Activated CD4-positive, alpha-beta T cell treated with anti-CD3 and anti-CD28 coated beads for 1 hour (primary cell): ENCODE data around the gene CLTB.

Experiments used
- DNase-seq: peaks from one replicate; pipeline ENCODE4 v3.0.0-alpha.2; 2020

Gene CLTB

DNA sequence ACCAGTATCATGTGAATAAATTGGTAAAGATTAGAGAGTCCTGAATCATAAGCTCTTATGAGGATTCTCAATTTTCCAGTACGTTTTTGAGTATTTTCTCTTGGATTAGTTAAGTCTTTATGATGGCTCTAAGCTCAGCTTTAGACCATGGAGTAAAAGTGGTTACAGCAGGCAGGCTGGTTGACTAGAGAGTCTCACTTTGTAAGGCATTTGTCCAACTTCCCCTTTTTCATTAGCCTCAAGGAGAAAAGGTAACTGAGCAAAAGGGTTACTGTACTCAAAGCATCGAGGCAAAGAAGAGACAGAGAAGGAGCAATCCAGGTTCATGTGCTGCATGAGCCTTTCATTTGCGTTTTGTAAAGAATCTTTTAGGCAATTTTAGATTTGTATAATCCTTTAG lies 36.5 kb downstream of the CLTB start:
- DNase-seq = no peak

DNA sequence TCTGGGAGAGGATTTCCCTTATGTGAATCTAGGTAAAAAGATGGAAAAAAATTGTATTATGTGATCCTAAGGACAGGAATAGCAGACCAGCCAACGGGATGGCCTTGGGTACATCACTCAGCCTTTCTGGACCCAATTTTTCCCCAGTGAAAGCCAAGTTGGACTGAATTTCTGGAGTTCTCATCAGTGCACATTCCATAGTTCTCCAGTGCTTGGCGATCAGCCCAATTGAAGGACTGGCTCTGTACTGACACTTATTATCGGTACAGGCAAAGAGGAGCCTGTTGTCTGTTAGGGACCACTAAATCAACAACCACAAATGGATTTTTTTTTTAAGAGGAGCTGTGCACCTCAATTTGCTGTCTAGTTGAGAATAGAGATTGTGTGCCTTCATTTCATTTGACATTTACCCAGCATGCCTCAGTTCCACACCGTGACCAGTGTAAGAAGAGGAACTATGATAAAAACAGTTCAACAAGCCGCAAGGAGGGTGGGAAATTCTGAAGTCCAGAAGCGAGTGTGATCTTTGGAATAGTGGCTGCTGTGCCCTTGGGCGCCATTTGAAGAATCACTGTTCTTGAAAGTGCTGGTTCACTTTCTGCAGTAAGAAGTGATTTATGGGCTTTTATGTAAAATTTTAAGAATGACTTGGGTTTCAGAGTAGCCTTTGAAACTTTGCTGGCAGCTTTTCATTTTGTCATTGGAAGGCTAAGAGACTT lies 43.1 kb downstream of the CLTB start:
- DNase-seq = no peak

DNA sequence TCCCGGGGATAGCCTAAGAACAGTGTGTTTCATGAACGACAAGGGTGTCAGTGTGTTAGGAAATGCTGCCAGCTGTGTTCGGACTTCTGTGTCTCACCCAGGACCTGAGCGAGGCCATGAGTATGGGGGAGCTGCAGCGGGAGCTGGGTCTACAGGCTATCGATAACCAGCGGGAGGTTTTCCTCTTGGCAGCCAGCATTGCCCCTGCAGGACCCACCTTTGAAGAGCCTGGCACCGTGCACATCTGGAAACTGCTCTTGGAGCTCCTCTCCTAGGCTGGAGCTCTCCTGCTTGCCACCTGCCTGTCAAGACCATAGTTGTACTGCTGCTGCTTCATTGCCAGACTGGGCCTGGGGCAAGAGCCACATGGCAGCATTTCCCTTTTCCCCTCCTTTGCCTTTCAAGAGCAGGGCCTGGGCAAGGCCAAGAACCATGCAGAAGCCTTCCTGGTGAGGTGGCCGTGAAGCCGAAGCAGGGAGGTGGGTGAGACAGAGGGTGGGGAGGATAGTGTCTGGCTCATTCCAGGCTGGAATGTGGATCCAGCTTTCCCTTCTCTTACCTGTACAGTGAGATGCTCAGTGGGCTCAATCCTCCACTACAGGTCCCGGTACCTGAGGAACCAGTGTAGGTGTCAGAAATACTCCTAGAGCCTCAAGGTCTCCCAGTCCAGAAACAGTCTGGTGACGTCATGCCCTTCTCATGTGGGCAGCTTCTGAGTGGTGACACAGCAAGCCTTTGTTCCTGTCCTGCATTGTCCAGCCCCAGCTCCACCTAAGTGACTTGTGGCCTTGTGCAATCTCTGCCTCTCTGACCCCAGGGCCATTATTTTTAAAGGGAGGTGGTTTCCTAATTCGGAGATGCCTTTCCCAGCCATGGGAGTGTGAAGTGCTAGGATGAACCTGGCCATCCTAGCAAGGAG lies 44.5 kb downstream of the CLTB start:
- DNase-seq = no peak

DNA sequence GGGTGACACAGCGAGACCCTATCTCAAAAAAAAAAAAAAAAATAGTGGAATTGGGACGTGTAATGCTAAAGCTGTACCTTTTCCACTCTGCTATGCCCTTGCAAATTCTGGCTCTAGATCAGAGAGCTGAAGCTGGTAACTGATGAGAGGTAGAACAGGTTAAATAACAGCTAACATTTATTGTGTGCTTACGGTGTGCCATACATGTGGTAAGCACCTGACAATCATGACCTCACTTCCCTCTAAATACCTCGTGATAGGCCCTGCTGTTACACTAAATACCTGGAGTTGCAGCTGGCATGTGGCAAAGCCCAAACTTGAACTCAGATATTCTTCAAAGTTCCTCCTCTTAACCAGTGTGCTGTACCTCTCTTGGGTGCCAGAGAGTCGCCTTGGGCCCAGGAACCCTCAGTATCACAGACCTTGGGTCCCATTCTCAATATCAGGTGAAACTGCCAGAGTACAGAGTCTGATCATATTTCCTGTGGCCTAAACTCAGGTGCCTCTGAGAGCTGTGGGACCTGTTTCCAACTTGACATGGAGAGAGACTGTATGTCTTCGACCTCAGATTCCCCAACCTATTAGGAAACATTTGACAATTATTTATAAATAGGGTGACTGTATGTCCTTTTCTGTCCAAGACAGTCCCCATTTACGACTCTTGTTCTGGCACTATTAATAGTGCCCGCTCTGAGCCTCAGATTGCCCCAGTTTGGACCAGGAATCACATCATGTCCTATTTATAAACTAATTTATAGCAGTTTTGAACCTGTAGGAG lies 46.2 kb downstream of the CLTB start:
- no peak for DNase-seq

DNA sequence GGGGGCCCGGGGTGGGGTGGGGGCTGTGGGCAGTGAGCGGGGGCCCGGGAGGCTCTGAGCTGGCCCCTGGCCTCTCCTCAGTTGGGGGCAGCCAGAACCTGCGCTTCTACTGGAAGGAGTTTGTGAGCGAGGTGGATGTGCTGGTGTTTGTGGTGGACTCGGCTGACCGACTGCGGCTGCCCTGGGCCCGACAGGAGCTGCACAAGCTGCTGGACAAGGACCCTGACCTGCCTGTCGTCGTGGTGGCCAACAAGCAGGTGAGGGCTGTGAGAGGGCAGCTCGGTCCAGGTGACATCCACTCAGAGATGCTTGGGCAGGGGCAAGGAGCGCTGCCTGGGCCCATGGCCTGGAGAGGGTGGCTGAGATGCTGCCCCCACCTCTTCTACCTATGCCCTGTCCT lies 47.6 kb downstream of the CLTB start:
- DNase-seq = no peak

DNA sequence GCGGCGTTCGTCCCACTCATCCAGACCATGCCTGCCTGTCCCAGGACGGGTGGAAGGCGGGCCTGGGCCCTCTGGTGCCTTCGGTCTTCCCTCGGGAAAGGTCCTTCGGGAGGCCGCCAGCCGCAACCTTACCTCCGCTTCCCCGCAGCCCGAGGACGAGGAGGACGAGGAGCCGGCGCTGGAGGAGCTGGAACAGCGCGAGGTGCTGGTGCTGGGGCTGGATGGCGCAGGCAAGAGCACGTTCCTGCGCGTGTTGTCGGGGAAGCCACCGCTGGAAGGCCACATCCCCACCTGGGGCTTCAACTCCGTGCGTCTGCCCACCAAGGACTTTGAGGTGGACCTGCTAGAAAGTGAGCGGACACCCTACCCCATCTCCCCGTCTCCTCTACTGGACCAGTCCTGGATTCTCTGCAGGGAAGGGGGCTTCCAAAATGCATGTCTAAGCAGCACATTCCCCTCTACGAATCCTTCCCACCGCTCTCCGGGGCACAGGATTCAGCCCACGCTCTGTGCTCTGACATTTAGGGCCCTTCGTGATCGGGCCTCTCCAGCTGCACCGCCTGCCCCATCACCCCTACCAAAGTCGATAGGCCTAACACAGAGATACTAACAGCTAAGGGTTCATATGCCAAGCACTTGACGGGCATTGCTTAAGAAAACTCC lies 50.0 kb downstream of the CLTB start:
- no peak for DNase-seq

DNA sequence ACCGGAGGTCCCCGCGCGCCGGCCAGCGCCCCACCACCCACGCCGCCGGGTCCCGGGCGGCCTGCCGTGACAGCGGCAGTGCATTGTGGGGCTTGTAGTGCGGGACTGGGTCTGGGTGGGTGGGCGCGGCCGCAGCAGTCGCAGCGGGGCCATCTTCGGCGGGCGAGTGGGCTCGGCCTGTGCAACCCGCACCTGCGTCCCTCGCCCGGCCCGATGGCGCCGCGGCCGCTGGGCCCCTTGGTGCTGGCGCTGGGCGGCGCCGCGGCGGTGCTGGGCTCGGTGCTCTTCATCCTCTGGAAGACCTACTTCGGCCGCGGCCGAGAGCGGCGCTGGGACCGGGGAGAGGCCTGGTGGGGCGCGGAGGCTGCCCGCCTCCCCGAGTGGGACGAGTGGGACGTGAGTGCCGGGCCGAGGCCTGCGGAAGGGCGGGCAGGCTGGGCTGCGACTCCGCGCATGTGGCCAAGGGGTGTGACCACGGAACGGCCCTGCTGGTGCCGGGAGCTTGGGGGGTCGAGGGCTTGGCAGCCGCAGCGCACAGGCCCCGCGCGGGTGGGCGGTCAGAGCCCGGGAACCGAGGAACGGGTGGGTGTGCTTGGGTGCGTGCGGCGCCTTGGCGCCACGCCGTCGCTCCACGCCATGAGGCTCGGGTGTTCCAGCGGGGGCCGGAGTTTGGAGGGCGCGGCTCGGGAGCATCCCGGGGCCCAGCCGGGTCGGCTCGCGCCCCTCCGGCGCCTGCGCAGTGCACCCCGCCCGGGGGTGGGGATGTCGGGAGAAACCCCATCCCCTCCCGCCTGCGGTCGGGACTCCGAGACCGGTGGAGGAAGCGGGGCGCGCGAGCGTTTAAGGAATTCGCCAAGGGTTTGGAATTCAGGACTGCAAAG lies 50.7 kb downstream of the CLTB start, which contains the start of gene ARL10:
Gene ARL10 (plus strand): TSS at position 137 of the 881 bp plus-strand sequence. CDS start 77 bp downstream, at position 214.
- peak; percentile 35 for DNase-seq

DNA sequence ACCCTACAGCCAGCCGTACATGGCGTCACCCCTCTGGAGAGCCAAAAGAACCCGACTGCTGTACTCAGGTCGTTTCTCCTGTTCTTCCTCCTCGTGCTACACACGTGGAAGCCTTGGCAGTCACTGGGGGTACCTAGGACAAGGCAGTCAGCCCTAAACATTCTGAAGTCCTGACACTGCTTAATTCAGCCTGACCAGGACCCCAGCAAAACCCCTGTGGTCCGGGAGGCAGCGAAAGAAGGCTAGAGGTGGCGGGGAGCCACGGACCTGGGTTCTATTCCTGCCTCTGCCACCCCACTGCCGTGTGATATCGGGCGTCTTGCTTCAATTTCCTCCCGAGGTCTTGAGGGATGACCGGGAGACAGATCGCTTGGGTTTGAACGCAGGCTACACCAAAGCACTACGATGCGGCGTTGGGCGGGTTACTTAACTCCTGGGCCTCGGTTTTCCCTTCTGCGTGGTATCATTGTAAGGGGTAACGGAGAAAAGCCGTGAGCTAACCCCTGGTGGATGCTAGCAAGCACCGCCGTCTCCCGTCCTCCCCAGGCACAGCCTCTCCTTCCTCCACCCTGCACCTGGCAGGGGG lies 51.5 kb downstream of the CLTB start:
- no peak for DNase-seq

DNA sequence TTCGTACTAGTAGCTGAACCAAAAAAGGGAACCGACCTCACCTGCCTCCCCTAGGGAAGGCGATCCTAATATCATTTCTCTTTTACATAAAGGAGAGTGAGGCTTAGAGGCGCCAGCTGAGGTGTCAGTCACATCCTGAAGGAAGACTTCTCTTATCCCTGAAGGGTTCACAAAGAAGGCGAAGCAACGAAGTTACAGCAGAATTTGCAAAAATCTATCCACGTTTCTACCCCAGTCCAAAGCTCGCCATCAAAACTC lies 54.2 kb downstream of the CLTB start:
- no peak for DNase-seq

DNA sequence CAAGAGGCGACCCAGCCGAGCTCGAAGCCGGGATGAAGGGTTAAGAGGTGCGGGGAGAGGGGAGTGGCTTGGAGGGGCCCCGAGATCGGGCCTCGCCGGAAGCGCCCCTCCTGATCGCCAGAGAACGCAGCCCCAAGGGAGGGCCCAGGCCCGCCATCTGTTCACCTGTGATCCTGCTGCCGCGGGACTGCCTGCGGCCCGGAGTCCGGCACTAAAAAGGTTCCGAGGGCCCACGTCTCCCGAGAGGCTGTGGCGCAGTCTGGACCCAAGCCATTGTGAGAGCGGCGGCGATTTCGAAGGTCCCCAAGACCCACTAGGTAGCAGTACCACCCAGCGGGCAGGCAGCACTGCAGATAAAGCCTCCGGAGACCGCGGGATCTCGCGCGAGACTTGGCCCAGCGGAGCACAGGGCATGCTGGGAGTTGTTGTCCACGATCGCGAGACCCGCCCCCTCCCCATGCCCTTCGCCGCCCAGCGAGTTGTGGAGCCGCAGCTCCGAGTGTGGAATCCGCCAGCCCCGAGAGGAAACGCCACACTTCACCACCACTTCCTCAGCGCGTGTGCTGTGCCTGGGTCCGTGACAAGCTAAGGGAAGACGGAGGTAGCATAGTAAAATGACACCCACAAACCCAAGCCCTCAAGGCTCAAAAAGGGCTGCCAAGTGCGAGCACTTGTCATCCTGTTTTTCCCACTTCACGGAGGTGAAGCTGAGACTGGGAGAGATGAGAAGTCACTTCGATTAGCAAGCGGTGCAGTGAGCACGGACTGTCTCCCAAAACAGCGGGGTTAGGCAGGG lies 54.7 kb downstream of the CLTB start, which contains the start of gene KIAA1191:
Gene KIAA1191 (minus strand): TSS at position 328 of the 796 bp plus-strand sequence. CDS start 2,256 bp downstream, outside the sequence.
- peak; percentile 90 for DNase-seq

DNA sequence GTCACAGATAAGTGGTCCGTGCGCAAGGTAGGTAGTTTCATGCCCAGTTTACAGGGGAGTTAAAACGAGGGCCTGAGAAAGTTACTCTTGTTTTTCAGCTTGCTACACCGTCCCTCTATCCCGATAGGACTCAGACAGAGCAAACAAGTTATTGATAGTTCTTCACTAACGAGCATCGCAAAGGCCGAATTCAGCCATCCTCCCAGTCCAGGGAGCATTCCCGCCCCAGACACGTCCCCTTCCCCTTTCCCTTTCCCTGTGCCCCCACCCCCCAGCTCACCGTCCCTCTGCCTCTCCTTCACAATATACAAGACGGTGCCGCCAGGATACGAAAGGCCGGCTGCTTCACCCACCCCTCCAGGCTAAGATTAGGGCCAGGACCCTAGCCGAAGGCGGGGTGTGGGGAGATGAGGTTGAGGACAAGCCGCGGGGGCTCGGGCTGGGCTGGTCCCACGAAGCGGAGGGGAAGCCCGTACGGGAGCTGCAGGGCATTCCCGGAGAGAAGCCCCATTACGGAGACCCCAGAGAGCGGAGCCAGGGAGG lies 55.4 kb downstream of the CLTB start:
- no peak for DNase-seq

DNA sequence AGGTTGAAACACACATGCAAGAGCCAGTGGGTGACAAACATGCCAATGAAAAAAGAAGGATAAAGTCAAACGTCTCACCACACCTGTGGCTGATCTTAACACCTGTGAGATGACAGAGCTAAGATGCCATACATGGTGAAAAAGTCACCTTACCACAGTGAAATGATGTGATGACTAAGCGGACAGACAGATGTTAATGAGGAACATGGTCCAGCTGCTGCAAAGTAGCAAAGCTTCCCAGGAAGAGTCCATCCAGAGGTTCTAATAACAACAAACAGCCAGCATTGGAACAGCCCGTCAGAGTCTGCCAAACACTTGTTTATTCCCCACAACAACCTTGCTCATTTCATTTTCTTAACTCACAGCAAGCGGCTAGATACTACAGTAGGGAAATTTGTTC lies 56.7 kb downstream of the CLTB start:
- DNase-seq = no peak

DNA sequence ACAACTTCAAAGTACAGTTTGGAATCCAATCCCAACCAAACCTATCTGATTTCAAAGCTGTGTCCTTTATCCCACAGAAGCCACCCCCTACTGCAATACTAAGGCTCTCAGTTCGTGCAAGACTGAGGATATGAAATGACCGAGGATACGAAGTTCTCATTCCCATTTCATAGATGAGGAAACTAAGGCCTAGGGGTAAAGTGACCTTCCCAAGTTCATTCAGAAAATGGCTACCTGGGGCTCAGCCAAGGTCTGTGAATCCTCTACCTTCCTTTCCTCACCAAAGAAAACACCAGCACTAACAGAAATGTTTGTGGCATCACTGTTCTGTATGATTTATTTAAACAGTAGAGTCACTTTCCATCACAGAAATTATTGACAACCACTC lies 60.2 kb downstream of the CLTB start:
- no peak for DNase-seq

DNA sequence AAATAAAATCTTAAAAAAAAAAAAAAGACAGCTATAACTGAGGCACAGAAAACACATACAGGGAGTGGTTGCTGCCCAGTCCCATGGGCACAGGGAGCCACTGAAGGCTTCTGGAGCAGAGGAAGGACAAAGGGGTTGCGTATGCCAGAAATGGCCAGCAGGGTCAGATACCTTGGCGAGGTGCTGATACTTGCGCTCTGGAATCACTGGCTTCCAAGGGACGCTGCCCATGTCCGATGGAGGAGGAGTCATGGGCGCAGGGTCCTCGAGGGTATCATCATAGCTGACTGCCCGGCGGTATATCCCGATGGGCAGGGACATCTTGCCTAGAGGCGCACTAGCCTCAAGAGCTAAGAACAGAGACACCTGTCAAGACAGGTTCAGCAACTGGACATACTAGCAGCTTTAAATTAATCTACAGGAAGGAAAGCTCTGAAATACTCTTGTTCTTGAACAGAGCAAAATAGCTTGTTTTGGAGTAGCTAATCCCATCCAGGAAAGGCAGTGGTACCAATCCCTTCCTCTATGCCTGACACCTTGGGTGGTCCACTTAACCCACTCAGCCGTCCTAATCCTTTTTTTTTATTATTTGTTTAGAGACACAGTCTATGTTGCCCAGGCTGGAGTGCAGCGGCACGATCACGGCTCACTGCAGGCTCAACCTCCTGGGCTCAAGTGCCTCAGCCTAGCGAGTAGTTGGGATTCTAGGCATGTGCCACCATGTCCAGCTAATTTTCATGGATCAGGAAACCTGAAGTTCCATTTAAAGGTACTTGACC lies 60.8 kb downstream of the CLTB start:
- DNase-seq = no peak

DNA sequence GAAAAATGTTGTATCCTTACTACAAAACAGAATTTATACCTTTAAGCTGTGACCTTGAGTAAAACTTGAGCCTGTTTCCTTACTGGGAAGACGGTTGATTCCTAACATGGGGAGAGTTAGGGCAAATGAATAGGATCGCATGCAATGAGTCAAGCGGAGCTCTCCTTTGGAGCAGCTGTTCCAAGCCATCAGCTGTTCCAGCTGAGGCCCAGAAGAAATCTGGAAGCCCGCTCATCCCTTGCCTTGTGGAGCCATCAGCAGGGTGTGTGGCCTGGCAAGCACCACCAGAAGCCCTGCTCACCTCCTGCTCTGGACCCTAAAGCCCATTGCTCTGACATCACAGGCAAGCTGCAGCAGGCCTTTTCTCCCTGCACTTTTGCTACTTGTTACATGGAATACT lies 62.8 kb downstream of the CLTB start:
- no peak for DNase-seq

DNA sequence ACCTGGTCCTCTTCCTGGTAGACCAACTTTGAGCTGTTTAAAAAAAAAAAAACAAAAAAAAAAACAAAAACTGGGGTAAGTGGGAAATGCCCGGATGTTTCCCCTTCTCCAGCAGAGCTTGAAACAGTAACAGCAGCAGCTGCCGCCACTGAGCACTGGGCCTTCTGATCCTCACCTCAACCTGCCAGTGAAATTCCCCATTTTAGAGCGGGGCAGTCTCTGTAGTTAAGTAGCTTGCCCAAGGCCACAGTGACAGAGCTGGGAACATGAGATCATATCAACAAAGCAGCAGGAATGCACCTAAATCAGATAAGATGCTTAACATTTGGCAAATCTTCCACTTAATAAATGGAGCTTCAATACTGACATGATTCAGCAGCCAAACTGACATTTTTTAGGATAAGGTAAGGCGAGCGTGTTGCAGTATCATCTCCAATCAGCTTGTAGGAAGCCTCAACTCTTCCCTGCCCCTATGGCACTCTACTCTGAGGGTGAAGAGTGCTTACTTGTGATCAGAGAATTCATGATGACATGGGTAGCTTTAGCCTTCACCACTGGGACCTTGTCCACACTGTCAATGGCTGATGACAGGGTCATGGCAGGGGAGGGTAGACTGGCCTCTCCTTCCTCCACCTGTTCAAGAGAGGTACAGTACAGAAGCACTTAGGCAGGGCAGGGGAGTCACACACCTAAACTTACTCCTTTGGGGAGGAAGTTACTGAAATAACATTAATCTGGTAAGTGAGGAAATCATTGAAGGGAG lies 64.0 kb downstream of the CLTB start:
- DNase-seq = no peak

DNA sequence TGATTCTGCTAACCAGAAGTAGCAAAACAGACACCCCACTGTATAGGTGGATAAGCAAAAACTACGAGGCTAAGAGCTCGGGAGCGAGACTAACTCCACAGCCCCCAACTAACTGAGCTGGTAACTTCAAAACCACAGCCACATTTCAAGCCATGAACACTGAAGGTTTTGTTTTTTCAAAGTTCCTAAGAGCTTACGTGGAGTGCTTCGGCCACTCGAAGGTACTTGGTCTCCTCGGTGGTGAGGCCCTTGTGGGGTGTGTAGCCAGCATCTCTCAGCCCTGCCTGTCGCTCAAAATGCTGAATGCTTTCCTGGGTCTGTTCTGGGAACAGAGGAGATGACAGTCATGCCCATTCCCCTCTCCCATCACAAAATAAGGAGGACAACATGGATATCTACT lies 65.9 kb downstream of the CLTB start:
- DNase-seq = no peak

DNA sequence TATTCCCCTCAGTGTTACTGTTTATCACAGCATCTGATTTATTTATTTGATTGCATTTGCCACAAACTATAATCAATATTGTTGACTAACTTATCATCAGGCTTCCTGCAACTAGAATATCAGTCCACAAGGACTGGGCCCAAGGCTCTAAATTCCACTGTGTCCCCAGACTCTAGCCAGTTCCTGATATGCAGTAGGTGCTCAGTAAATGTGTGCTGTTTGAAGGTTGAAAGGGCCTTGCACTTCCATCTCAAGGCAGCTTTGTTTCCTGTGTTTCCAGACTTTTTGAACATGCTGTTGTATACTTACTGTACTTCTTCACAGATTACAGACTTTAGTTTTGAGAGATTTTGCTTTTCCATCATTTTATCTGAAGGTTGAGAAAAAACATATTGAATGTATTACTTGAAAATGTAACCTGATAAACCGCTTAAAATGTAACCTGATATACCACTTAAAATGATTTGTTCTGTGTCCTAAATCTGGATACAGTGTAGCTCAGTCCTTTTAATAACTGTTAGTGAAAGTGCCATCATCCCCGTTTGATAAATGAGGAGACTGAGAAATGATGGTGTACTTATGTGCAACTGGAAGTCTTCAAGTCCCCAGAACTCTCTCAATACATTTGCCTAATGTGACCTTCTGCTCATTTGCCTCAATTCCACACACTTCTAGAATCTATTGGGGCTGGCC lies 73.4 kb downstream of the CLTB start:
- DNase-seq = no peak
